ENCODE data around the gene IP6K2.
"Not testable (repeated sequence)": the region's sequence is repeated elsewhere in the genome, so short reads cannot be mapped to it uniquely, and the experiment has no call there.

- TF ChIP-seq, protein P1, sequence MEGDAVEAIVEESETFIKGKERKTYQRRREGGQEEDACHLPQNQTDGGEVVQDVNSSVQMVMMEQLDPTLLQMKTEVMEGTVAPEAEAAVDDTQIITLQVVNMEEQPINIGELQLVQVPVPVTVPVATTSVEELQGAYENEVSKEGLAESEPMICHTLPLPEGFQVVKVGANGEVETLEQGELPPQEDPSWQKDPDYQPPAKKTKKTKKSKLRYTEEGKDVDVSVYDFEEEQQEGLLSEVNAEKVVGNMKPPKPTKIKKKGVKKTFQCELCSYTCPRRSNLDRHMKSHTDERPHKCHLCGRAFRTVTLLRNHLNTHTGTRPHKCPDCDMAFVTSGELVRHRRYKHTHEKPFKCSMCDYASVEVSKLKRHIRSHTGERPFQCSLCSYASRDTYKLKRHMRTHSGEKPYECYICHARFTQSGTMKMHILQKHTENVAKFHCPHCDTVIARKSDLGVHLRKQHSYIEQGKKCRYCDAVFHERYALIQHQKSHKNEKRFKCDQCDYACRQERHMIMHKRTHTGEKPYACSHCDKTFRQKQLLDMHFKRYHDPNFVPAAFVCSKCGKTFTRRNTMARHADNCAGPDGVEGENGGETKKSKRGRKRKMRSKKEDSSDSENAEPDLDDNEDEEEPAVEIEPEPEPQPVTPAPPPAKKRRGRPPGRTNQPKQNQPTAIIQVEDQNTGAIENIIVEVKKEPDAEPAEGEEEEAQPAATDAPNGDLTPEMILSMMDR (IDR thresholded peaks at IDR 0.05), result not testable (repeated sequence)
- TF ChIP-seq POLR2AphosphoS5 (IDR thresholded peaks at IDR 0.05), result not testable (repeated sequence)
Measured at GRCh38 chr3:48759991-48760540, 43.0 kb upstream of the IP6K2 start.

Data from stomach (tissue), 4 donors.